HG03558 (cell line): ENCODE data around the gene SHROOM3.
A peak's percentile ranks its signal among the peaks of the same experiment; 100 is the strongest.
"Not testable (repeated sequence)": the region's sequence is repeated elsewhere in the genome, so short reads cannot be mapped to it uniquely, and the experiment has no call there.

Experiments
- ATAC-seq: cut with Tn5 transposase; IDR thresholded peaks from one replicate; pipeline ENCODE4 v1.9.1; 2021; ENCODE audit warnings: moderate number of reproducible peaks; ENCODE audit not compliant: unreplicated experiment; ENCODE audit errors: extremely low read depth

SHROOM3 gene

DNA sequence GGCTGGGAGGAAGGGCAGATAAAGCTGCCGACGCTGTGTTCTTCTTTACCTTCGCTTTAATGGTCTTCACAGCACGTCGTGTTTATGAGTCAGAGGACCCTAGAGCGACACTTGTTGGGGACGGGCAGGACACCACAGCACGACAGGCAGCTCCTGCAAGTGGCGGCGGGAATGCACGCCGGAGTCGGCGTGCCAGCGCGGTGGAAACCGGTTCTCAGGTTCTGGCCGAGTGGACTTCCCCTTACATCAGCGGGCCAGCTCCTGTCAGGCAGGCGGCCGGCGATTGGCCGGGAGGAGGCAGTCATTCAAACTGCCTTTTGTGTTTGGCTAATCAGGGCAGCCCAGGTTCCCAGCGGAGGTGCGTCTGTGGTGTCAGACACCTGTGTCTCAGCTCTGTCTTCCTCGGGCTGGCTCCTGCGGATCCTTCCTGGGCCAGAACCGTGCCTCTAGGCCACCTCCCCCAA lies 150.9 kb downstream of the SHROOM3 start:
- ATAC-seq: no peak

DNA sequence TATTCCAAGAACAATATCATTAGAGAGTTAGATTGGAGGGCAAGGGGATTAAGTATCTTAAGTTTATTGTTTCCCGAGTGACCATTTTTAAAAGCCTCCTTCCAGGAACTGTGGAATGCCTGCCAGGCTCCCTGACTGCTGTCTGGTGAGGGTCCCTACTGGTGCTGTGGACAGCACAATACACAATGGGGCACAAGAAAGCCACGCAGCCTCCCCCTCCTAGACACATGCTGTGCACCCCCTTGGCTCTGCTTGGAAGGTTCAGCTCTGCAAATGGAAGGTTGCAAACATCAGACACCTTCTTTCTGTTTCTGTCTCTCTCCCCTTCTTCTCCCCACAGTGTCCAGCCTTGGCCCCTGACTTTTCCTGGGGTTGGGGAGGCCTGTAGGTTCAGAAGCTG lies 153.2 kb downstream of the SHROOM3 start:
- no peak for ATAC-seq

DNA sequence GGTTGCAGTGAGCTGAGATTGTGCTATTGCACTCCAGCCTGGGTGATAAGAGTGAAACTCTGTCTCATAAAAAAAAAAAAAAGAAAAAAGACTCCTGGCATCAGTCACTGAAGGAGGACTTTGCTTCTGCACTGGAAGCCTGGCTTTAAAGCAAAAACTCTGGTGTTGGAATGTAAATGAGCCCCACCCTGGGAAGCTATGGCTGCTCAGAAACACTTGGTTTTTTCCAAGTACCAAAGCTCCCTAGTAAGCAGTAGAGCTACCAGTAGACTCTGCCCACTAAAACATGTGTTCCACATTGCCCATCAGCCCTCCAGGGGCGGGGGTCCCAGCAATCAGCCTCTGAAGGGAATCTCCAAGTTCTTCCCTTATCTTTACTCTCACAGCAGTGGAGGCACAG lies 154.4 kb downstream of the SHROOM3 start:
- ATAC-seq: no peak

- no peak for ATAC-seq
Observed at GRCh38 chr4:76589872-76590797, 155.1 kb downstream of the SHROOM3 start.

DNA sequence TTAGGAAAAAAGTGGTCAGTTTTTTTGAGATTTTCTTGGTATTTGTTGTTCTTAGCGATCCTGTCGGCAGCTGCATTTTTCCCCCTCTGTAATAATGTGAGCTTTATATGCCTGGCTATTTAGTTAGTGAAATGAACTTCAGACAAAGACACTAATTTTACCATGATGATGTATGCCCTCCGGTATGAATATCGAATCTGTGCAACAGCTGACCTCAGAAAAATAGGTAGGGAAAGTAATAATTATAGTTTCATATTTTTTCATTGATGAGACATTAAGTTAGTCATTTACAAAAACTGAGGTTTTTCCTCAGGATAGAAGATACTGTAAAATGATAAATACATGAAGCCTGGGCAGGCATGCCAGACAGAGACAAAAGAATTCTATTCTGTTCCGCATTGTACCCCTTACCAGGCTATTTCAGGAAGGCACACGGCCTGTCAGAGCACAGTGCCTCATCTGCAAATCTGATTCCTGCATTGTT lies 155.8 kb downstream of the SHROOM3 start:
- ATAC-seq: no peak

- no peak for ATAC-seq
Observed at GRCh38 chr4:76591992-76592391, 157.0 kb downstream of the SHROOM3 start.

DNA sequence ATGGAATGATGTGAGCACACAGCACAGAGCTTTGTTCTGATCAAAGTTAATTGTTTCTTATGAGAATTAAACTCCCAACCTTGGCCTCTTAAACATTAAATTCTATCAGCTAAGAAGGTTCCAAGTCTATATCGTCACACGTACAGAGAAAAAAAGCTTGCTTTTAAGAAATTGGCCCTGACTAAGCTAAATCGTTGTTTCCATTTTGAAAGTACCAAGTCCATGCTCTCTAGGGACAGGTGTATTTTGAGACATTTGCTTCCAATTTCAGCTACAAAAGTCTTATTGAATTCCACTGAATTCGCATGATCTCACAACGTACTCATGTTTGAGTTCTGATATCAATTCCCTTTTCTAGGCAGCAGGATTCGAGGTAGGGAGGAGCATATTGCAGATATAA lies 157.4 kb downstream of the SHROOM3 start:
- no peak for ATAC-seq

- ATAC-seq: no peak
Observed at GRCh38 chr4:76594173-76594572, 159.1 kb downstream of the SHROOM3 start.

DNA sequence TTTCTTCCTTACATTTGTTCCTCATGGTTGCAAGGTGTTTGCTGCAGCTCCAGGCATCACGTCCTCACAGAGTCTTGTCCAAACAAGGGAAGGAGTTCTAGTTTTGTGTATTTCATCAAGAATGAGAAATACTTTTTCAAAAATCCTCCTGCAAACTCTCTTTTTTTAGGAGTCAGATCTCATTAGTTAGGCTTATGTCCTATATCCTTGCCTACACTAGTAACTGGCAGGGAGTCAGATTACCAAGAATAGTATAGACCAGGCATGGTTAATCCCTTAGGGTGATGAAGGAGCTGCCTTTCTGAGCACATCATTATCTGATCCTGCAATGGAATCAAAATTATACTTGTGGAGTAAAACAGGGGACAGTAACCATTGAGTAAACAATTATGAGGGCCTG lies 160.4 kb downstream of the SHROOM3 start:
- ATAC-seq: no peak

- ATAC-seq: no peak
Observed at GRCh38 chr4:76596713-76597112, 161.7 kb downstream of the SHROOM3 start.

GRCh38 chr4:76597423-76597979 lies 162.5 kb downstream of the SHROOM3 start:
- ATAC-seq: no peak

- ATAC-seq: no peak
Observed at GRCh38 chr4:76600447-76600846, 165.4 kb downstream of the SHROOM3 start.

DNA sequence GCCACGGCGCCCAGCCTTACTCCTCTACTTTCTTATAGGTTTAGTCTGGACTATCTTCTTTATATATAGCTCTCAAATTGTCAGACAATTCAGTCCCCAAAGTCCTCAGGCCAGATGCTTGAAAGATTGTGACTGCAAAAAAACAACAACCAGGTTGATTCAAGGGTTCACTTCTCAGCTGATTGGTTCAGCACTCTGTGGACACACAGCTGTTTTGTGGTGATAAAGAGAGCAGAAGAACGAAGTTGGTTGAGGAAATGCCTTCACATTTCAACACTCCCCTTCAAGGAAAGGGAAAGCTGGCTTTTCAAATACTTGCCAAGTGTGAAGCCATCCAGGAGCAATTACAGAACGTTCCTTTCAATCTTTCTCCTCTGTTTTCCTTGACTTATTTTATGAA lies 166.8 kb downstream of the SHROOM3 start:
- ATAC-seq: no peak

DNA sequence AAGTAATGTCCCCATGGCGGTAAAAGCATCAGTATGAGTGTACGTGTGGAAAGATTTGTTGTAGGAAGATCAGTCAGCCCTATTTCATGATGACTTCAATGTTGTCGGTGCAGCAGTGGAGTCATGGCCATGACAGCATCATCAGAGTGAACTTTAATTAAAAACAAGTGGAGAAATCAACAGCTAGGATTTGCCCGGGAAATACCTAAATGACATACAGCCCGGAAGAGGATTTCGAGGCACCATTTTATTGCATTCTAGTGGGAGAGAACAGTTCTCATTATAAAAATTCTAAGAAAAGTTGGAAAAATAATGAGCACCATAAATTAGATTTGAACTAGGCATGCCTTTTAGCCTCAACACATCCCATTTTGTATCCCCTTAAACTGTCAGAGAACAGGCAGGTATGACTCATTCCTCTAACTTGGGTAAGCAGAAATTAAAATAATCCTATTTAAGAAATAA lies 170.1 kb downstream of the SHROOM3 start:
- no peak for ATAC-seq

DNA sequence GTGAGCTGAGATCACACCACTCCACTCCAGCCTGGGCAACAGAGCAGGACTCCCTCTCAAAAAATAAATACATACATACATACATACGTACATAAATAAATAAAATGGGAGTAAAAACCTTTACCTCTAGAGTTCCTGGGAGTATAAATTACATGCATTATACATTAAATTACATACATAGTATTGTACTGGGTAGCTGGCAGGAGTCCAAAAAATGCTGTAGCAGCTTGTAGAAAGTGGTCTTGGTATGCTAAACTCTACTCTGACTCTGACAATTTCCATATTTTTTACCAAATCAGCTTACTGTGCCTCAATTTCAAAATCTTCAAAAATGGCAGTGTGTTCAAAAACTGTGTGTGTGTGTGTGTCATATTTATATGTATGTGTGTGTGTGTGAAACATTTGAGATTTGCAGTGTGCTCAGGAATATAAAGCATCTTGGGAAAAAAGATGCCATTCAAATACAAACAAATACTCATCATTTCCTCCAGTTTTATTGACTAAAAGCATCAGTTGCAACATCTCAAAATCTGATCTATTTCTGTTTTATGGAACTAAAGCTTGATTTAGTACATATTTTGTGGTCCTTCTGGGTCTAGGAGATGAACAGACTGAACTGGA lies 171.7 kb downstream of the SHROOM3 start:
- no peak for ATAC-seq

- ATAC-seq: peak; percentile 73
Observed at GRCh38 chr4:76607266-76607799, 172.3 kb downstream of the SHROOM3 start.

DNA sequence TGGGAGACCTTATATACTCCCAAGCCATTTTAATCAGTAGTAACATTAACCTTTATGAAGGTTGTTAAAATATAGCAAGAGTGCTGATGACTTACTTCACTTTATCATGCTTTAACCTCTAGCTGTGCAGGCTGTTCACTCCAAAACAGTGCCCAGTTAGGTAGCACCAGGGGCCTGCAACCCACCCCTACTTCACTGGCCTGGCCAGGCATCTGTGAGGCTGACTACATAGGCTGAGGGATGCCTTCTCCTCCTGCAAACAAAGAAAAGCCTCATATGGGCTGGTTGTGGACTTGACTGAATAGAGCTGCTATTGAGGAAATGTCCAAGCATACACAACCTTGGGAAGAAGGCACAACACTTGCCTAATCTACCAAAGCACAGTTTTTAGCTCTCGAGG lies 172.8 kb downstream of the SHROOM3 start:
- ATAC-seq: no peak

DNA sequence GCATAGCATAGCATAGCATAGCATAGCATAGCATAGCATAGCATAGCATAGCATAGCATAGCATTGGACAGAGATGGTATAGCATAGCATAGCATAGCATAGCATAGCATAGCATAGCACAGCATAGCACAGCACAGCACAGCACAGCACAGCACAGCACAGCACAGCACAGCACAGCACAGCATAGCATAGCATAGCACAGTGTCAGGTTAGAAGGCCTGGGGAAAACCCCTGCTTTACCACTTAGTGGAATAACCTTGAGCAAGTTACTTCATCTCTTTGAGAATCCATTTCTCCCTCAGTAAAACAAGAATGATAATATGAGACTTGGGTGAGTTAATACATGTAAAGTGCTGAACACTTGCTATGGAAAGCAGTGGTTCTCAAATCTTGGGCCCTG lies 173.5 kb downstream of the SHROOM3 start:
- not testable (repeated sequence) for ATAC-seq

DNA sequence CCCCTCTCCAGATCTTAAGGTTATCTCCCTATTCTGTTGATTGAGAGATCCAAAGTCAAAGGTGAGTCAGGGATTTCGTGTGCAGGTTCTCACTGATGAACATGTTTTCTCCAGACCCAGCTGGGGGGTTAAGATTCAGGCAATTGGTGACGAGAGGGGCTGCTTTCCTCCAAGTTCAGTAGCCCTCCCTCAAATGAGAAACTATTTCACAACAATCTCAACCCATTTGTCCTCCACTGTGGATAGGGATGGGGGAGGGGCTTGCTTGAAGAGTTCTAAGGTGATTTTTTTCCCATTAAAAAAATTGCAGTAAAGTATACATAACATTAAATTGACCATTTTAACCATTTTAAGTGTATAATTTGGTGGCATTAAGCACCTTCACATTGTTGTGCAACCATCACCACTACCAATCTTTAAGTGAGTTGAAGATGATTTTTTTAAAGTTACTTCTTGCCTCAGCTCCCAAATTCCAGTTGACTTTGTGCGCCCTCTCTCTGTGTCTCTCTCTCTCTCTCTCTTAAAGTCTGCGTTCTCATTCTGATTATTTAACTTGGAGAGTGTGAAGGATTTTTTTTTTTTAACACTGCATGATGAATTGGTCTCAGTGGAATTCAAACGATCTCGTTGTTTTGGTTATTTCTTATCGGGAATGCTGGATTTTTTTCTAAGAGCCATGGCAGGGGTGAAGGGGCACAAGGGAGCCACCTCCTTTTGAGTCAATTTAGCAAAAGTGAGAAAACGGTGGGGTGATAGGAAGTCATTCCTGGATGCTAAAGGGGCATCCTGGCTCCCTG lies 175.9 kb downstream of the SHROOM3 start:
- ATAC-seq: no peak

GRCh38 chr4:76611616-76612207 lies 176.7 kb downstream of the SHROOM3 start:
- ATAC-seq: no peak
